AG09319 (cell line): ENCODE results near the gene CNGA3.
A peak's percentile ranks its signal among the peaks of the same experiment; 100 is the strongest.

Experiments used
- DNase-seq: peaks from one replicate; pipeline ENCODE4 v3.0.0-alpha.2; 2010; ENCODE audit warnings: low read depth; ENCODE audit errors: extremely low read depth
- TF ChIP-seq, protein P1 (sequence below): IDR thresholded peaks from 2 replicates; pipeline ENCODE4 v1.5.1; 2011; ENCODE audit warnings: low read depth, mild to moderate bottlenecking, inconsistent platforms, low read length, moderate library complexity

Gene CNGA3

DNA sequence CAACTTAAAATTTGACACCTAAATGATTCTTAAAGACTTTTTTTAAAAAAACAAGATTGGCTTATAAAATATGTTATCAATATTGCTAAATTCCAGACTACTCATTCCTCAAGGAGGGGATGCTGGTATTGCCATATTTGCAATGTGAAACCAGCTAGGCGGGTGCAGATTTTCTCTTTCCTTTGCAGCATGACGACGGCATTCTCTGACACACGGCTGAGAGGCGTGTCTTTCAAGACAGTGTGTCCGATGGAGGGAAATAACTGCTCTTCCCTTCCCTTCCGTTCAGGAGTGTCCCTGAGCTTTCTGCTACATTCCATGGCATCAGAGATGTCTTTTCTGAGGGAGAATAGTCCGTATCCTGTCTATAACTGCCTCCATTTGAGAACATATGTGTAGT lies 38.2 kb upstream of the CNGA3 start:
- peak; percentile 1 for DNase-seq
- TF ChIP-seq, protein P1, sequence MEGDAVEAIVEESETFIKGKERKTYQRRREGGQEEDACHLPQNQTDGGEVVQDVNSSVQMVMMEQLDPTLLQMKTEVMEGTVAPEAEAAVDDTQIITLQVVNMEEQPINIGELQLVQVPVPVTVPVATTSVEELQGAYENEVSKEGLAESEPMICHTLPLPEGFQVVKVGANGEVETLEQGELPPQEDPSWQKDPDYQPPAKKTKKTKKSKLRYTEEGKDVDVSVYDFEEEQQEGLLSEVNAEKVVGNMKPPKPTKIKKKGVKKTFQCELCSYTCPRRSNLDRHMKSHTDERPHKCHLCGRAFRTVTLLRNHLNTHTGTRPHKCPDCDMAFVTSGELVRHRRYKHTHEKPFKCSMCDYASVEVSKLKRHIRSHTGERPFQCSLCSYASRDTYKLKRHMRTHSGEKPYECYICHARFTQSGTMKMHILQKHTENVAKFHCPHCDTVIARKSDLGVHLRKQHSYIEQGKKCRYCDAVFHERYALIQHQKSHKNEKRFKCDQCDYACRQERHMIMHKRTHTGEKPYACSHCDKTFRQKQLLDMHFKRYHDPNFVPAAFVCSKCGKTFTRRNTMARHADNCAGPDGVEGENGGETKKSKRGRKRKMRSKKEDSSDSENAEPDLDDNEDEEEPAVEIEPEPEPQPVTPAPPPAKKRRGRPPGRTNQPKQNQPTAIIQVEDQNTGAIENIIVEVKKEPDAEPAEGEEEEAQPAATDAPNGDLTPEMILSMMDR = no peak

DNA sequence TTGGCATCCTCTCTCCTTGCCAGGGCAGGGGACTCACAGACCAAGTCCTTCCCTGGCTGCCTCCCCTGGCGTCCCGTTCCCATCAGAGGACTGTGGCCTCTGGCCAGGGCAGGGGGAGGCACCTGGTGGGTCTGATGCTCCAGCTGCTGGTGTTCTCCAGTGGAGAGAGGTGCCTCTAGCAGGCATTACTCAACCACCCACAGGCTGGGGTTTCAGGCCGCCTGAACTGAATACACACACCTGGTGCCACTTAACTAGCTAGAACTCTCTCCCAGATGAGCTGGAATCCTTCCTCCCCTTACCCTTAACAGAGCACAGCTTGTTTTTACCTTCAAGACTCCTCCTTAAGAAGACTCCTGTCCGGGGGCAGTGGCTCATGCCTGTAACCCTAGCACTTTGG lies 37.7 kb upstream of the CNGA3 start:
- no peak for DNase-seq
- TF ChIP-seq, protein P1 = no peak

DNA sequence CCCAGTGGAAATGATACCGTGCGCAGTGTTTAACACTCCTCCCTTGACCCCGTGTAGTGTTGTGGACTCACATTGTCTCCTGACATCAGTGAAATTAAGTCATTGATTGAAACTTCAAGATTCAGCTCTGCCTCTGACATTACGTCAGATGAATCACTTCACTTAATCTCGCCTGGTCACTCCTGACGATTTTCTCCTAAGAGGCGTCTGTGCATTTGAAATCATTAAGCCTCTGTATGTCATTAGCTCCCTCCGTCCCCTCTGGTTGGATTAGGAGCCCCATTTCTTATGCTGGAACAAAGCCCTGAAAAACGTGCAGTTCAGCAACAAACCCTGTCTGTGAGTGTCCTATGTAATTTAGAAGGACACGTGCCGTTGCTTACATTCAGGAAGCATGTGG lies 36.7 kb upstream of the CNGA3 start:
- DNase-seq = no peak
- TF ChIP-seq, protein P1 = no peak

DNA sequence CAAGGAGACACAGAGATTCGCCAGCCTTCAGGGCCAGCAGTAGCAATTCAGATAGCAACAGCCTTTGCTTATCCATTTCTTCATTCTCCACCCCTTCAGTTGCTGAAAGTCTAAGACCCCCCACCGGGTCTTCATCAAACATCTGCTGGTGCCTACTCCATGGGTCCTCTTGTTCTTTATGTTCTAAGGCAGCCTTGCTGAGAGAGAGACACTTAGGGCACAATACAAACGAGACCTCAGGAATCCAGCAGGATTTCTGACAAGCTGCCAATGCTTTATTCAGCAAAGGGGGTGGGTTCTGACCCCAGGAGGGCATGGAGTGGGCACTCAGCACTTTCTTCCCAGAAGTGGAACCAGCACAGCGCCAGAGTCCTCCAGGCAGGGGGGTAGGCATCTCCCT lies 36.2 kb upstream of the CNGA3 start:
- DNase-seq = no peak
- TF ChIP-seq, protein P1 = no peak

DNA sequence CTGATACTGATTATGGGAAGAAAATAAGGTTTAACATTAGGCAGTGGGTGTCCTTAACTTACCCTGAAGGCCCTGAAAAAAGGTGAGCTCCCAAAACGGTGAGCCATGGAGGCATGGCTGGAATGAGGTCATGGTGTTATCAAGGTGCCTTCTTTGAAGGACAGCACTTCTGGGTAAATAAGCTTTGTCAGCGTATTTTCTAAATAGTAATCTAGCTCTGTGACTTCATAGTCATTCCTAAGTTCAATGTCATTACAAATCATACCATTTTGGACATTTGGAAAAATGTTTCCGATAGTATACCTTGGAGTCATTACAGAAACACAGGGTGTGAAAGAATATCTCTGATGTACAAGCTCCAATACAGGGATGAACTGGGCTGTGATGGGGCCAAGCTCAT lies 35.2 kb upstream of the CNGA3 start:
- no peak for DNase-seq
- TF ChIP-seq, protein P1 = no peak

DNA sequence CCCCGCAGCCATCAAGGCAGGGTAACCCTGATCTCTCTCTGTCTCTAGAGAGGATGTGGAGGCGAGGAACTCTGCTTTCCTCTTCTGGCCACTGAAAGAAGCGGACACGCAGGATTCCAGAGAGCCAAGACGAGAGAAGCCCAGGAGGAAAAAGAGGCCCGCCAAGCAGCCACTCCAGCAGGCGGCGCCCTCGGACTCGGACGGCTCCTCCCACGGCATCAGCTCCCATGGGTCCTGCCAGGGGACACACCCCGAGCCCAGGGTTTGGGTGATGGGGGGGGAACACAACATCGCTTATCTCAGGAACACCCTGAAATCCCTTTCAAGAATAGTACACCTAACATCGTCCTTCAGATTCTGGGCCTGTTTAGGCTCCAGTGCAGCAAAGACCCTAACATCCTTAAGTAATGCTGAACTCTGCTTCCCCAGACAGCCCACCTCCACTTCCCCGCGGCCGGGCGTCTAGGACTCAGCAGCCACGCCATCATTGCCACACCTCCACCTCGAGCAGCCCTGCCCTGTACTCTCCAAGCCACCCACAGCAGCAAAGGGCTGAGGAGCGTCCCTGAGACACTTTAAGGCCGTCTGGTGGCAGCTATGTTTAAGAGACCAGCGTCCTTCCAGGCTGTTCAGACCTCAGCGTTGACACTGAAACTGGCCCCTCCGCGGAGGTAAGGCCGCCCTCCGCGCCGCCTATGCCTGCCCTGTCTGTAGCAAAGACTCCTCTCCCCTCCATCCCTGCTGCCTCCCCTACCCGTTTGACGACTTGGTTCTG lies 34.3 kb upstream of the CNGA3 start:
- TF ChIP-seq, protein P1 = no peak
- DNase-seq = no peak

DNA sequence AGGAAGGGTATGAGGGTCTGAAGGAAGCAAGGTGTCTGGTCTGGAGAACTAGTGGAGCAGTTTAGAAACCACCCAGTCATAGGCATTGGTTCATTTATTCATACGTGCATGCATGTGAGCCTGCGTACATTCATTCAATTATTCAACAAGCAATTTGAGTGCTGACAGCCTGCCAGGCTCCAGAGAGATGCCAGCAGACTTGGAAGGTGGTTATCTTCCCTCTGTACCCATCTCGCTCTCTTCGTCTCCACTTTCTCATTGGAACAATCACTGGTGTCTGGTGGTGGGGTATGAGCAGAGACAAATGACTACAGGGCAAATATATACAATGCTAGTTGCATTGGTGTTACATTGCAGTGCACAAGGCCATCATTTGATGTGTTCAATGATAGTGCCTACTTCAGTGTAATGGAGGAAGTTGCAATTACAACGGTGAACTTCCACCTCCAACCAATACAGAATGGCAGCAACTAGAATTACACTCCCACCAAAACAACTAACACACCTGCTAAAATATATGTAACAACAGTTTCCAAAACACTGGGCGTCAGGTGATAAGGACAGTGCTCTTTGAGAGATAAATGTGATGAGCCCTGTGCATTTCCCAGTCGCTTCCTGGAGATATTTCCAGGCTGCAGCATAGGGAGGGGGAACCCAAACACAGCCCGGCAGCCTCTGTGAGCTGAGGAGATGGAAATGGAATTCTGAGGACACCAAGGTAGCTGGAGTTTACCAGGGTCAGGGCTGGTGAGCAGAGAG lies 32.6 kb upstream of the CNGA3 start:
- no peak for DNase-seq
- TF ChIP-seq, protein P1 = no peak
